Measurements from ENCODE around the gene ERCC6L2. TPM values are rescaled to one million over a fixed set of nuclear protein-coding genes. Genes with fewer than 3 reads are reported as not detected.

Gene ERCC6L2
- total RNA-seq, 2 experiments from 2014 or later: 40.7 to 47.2 TPM

GRCh38 chr9:95939472-95939871 is 64.0 kb downstream of the ERCC6L2 start:
- CTCF ChIA-PET: no interaction called here
- no peaks in the 10 kb centered on the region for H3K27me3 Mint-ChIP-seq
- POLR2A ChIA-PET: no interaction called here
- peaks cover 16% of the 10 kb centered on the region for H3K9me3 Mint-ChIP-seq
- DNase-seq: no peak
- H3K4me1 Mint-ChIP-seq: no peaks in the 10 kb centered on the region
- peaks cover 84% of the 10 kb centered on the region for H3K36me3 Mint-ChIP-seq (ENCODE audit: low read depth)
- no peak overlapping the region for H3K27ac Mint-ChIP-seq
- H3K4me3 Mint-ChIP-seq: no peak overlapping the region

- CTCF ChIA-PET: no interaction called here
- no peak for DNase-seq
- no peaks in the 10 kb centered on the region for H3K4me1 Mint-ChIP-seq
- no peaks in the 10 kb centered on the region for H3K27me3 Mint-ChIP-seq
- POLR2A ChIA-PET: no interaction called here
- peaks cover 83% of the 10 kb centered on the region for H3K36me3 Mint-ChIP-seq (ENCODE audit: low read depth)
- H3K9me3 Mint-ChIP-seq: peaks cover 18% of the 10 kb centered on the region
- H3K27ac Mint-ChIP-seq: no peak overlapping the region
- H3K4me3 Mint-ChIP-seq: no peak overlapping the region
These were observed 64.8 kb downstream of the ERCC6L2 start for GRCh38 chr9:95940265-95940664.

DNA sequence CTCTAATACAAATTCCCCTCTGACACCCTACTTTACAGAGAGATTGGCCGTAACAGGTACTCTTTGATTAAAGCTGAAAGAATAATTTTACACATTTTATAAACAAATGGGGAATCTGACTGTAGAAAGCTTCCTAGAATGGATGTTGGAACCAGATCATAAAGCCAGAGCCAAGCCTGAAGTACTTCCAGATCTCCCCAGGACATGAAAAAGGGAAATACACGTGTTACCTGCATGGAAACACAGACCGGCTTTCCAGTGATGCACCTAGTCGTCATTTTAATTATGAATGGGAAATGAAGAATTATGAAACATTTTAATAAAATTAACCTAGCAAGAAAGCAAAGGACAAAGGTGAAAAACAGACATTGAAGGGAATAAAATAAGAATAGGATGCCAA is 66.5 kb downstream of the ERCC6L2 start:
- peaks cover 30% of the 10 kb centered on the region for H3K9me3 Mint-ChIP-seq
- no peak for DNase-seq
- no peaks in the 10 kb centered on the region for H3K4me1 Mint-ChIP-seq
- no peak overlapping the region for H3K27ac Mint-ChIP-seq
- H3K4me3 Mint-ChIP-seq: no peak overlapping the region
- ChIA-PET POLR2A (interaction anchor here (0.6 kb wide), 1 partner anchor 1441 kb away, joined by 3 read pairs; no protein-coding TSS in a partner anchor), CTCF (no interaction called here)
- H3K36me3 Mint-ChIP-seq (ENCODE audit: low read depth): peaks cover 85% of the 10 kb centered on the region
- H3K27me3 Mint-ChIP-seq: no peaks in the 10 kb centered on the region

- ChIA-PET POLR2A (no interaction called here), CTCF (interaction anchor here (1.0 to 1.5 kb wide), 2 partner anchors 11 to 60 kb away, joined by 3 to 4 read pairs; no protein-coding TSS in a partner anchor)
- no peaks in the 10 kb centered on the region for H3K27me3 Mint-ChIP-seq
- peaks cover 39% of the 10 kb centered on the region for H3K9me3 Mint-ChIP-seq
- no peak for DNase-seq
- no peak overlapping the region for H3K27ac Mint-ChIP-seq
- no peaks in the 10 kb centered on the region for H3K4me1 Mint-ChIP-seq
- H3K4me3 Mint-ChIP-seq: no peak overlapping the region
- peaks cover 88% of the 10 kb centered on the region for H3K36me3 Mint-ChIP-seq (ENCODE audit: low read depth)
These were observed 71.6 kb downstream of the ERCC6L2 start for GRCh38 chr9:95947118-95947517.

GRCh38 chr9:95952471-95952870 is 77.0 kb downstream of the ERCC6L2 start:
- ChIA-PET POLR2A (interaction anchor here (0.6 kb wide), 1 partner anchor 365 kb away, joined by 4 read pairs; no protein-coding TSS in a partner anchor), CTCF (interaction anchor here (0.6 to 0.7 kb wide), 3 partner anchors 55 to 1646 kb away, joined by 3 to 4 read pairs (median 4); no protein-coding TSS in a partner anchor)
- Mint-ChIP-seq H3K36me3 (ENCODE audit: low read depth) (peaks cover 67% of the 10 kb centered on the region), H3K4me3 (no peak overlapping the region), H3K27me3 (no peaks in the 10 kb centered on the region), H3K9me3 (peaks cover 31% of the 10 kb centered on the region), H3K27ac (no peak overlapping the region), H3K4me1 (peaks cover 6% of the 10 kb centered on the region)
- no peak for DNase-seq

DNA sequence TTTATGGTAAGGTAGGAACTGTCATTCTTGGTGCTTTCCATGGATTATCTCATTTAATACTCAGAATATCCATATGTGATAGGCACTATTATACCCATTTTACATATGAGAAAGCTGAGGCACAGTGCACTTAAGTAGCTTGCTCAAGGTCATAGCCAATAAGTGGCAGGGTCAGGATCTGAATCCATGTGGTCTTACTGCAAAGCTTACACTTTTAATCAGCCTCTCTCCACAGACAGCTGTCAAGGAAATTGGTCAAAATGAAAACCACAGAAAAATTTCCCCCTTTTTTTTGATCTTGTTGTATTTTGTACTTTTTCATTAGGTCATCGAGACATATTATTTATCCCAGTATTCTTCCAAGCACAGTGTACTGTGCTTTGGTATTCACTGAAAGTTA is 78.5 kb downstream of the ERCC6L2 start:
- POLR2A ChIA-PET: no interaction called here
- Mint-ChIP-seq H3K4me3 (no peak overlapping the region), H3K27ac (no peak overlapping the region), H3K36me3 (ENCODE audit: low read depth) (peaks cover 60% of the 10 kb centered on the region), H3K9me3 (peaks cover 24% of the 10 kb centered on the region), H3K27me3 (no peaks in the 10 kb centered on the region), H3K4me1 (peaks cover 6% of the 10 kb centered on the region)
- CTCF ChIA-PET: interaction anchor here (0.6 kb wide), 1 partner anchor 17 kb away, joined by 4 read pairs; no protein-coding TSS in a partner anchor
- DNase-seq: no peak

DNA sequence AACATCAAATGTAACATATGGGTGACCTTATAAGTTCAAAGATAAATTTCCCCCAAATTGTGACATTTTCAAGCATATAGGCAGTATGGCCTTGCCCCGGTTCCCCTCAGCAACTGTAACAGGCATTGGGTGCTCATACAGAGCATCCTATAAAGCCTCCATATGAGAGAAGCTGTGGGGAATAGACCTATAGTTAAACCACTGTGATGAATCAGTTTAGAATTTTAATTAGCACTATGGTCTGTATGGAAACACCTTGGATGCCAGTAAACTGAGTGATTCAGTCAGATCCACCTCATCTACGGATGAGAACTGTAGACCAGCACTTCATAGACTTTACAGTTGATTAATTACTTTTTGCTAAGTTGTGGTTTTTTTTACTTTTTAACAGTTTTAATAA is 79.4 kb downstream of the ERCC6L2 start:
- H3K27ac Mint-ChIP-seq: no peak overlapping the region
- DNase-seq: no peak
- POLR2A ChIA-PET: no interaction called here

DNA sequence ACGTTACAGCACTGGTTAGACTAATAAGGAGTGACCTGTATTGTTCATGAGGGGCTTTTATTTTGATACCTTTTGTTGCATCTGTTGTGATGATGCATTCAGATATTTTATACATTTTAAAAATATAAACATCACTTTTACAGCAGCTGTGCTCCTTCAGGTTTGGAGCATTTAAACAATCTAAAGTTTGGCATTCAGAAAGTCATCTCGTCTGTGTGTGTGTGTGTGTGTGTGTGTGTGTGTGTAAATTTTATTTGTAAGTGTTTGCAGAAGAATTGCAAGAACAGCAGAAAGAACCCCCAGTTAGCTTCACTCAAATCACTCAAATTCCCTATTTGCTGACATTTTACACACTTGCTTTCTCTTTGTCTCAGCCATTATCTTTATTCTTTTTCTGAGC is 87.4 kb downstream of the ERCC6L2 start:
- Mint-ChIP-seq H3K27ac (no peak overlapping the region), H3K4me3 (no peak overlapping the region), H3K4me1 (no peaks in the 10 kb centered on the region), H3K27me3 (no peaks in the 10 kb centered on the region), H3K9me3 (peaks cover 9% of the 10 kb centered on the region), H3K36me3 (ENCODE audit: low read depth) (peaks cover 31% of the 10 kb centered on the region)
- no peak for DNase-seq
- CTCF ChIA-PET: interaction anchor here (1.0 to 1.2 kb wide), 2 partner anchors 12 to 26 kb away, joined by 3 read pairs; no protein-coding TSS in a partner anchor
- POLR2A ChIA-PET: no interaction called here

More for the DNA sequence above, 79.4 kb downstream of the ERCC6L2 start:
- Mint-ChIP-seq H3K9me3 (peaks cover 18% of the 10 kb centered on the region), H3K4me3 (no peak overlapping the region), H3K4me1 (peaks cover 6% of the 10 kb centered on the region), H3K36me3 (ENCODE audit: low read depth) (peaks cover 56% of the 10 kb centered on the region), H3K27me3 (no peaks in the 10 kb centered on the region)
- CTCF ChIA-PET: interaction anchor here (1.1 kb wide), 1 partner anchor 229 kb away, joined by 3 read pairs; no protein-coding TSS in a partner anchor

- no peaks in the 10 kb centered on the region for H3K27me3 Mint-ChIP-seq
- no peaks in the 10 kb centered on the region for H3K4me1 Mint-ChIP-seq
- POLR2A ChIA-PET: no interaction called here
- CTCF ChIA-PET: interaction anchor here (1.0 kb wide), 1 partner anchor 25 kb away, joined by 3 read pairs; no protein-coding TSS in a partner anchor
- H3K4me3 Mint-ChIP-seq: no peak overlapping the region
- H3K27ac Mint-ChIP-seq: no peak overlapping the region
- DNase-seq: no peak
- peaks cover 9% of the 10 kb centered on the region for H3K9me3 Mint-ChIP-seq
- H3K36me3 Mint-ChIP-seq (ENCODE audit: low read depth): peaks cover 24% of the 10 kb centered on the region
These were observed 88.2 kb downstream of the ERCC6L2 start for GRCh38 chr9:95963659-95964058.

GRCh38 chr9:95966306-95966705 is 90.8 kb downstream of the ERCC6L2 start:
- H3K4me3 Mint-ChIP-seq: no peak overlapping the region
- DNase-seq: no peak
- ChIA-PET CTCF (no interaction called here), POLR2A (no interaction called here)
- peaks cover 13% of the 10 kb centered on the region for H3K36me3 Mint-ChIP-seq (ENCODE audit: low read depth)
- H3K4me1 Mint-ChIP-seq: no peaks in the 10 kb centered on the region
- H3K27ac Mint-ChIP-seq: no peak overlapping the region
- H3K27me3 Mint-ChIP-seq: no peaks in the 10 kb centered on the region
- peaks cover 4% of the 10 kb centered on the region for H3K9me3 Mint-ChIP-seq

DNA sequence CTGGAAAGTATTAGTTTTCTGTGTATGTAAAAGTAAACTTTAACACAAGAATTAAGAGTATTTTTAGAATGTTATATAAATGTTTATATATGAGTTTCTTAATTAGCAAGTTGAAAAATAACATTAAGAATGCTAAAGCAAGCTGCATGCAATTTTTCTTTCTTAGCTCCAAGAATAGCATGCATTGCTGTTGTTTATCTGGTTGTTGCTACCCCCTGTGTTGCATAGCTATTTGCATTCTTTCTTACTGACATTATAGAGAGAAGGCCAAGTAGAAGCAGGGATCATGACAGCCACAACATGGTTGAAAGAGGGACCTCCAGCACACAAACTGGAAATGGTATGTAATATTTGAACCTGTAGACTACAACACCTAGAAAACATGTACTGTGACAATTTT is 94.8 kb downstream of the ERCC6L2 start:
- CTCF ChIA-PET: interaction anchor here (0.6 to 0.7 kb wide), 4 partner anchors 16 to 259 kb away, joined by 3 to 4 read pairs (median 3); no protein-coding TSS in a partner anchor
- H3K36me3 Mint-ChIP-seq (ENCODE audit: low read depth): peaks cover 33% of the 10 kb centered on the region
- DNase-seq: no peak

GRCh38 chr9:95971815-95972214 is 96.3 kb downstream of the ERCC6L2 start:
- CTCF ChIA-PET: no interaction called here
- H3K9me3 Mint-ChIP-seq: peaks cover 3% of the 10 kb centered on the region
- no peak overlapping the region for H3K4me3 Mint-ChIP-seq
- POLR2A ChIA-PET: no interaction called here
- peaks cover 44% of the 10 kb centered on the region for H3K36me3 Mint-ChIP-seq (ENCODE audit: low read depth)
- no peaks in the 10 kb centered on the region for H3K27me3 Mint-ChIP-seq
- no peak overlapping the region for H3K27ac Mint-ChIP-seq
- H3K4me1 Mint-ChIP-seq: peaks cover 10% of the 10 kb centered on the region
- no peak for DNase-seq

More for the DNA sequence above, 94.8 kb downstream of the ERCC6L2 start:
- POLR2A ChIA-PET: no interaction called here
- no peaks in the 10 kb centered on the region for H3K27me3 Mint-ChIP-seq
- no peak overlapping the region for H3K4me3 Mint-ChIP-seq
- peaks cover 3% of the 10 kb centered on the region for H3K9me3 Mint-ChIP-seq
- H3K4me1 Mint-ChIP-seq: peaks cover 10% of the 10 kb centered on the region
- no peak overlapping the region for H3K27ac Mint-ChIP-seq

DNA sequence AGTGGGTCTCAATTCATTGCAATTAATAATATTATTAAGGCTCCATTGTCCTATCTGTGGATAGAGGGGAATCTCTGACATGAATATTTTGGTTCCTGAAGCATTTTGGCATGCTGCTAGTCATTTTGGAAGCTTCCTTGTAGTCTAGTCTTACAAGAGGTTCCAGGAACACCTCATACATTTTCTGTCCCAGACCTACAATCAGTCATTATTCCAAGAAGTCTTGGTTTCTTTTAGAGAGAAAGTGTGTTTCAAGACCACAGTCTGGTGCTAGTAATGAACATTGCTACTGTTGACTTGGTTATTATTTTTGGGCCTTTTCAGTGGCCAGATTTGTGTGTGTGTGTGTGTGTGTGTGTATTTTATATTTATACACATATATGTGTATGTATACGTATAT is 98.9 kb downstream of the ERCC6L2 start:
- Mint-ChIP-seq H3K27ac (no peak overlapping the region), H3K9me3 (peaks cover 3% of the 10 kb centered on the region), H3K4me3 (no peak overlapping the region), H3K4me1 (peaks cover 10% of the 10 kb centered on the region), H3K27me3 (no peaks in the 10 kb centered on the region), H3K36me3 (ENCODE audit: low read depth) (peaks cover 49% of the 10 kb centered on the region)
- ChIA-PET POLR2A (no interaction called here), CTCF (no interaction called here)
- no peak for DNase-seq

- no peak for DNase-seq
- Mint-ChIP-seq H3K4me1 (peaks cover 25% of the 10 kb centered on the region), H3K36me3 (ENCODE audit: low read depth) (peaks cover 51% of the 10 kb centered on the region), H3K4me3 (no peak overlapping the region), H3K27ac (no peak overlapping the region), H3K27me3 (no peaks in the 10 kb centered on the region), H3K9me3 (peaks cover 3% of the 10 kb centered on the region)
- POLR2A ChIA-PET: no interaction called here
- CTCF ChIA-PET: interaction anchor here (0.7 to 1.1 kb wide), 2 partner anchors 97 to 148 kb away, joined by 3 read pairs; no protein-coding TSS in a partner anchor
These were observed 101.9 kb downstream of the ERCC6L2 start for GRCh38 chr9:95977371-95977770.

Data from activated CD4-positive, alpha-beta T cell treated with anti-CD3 and anti-CD28 coated beads, Interleukin-2, amount 10 ng/mL, durations not matched to agents 7 days and 5 days (primary cell).